NT2/D1 (cell line): ENCODE results near the gene HOMEZ.

Experiments
- SUZ12 ChIP-seq: IDR thresholded peaks from 2 replicates; pipeline ENCODE4 v1.6.1; 2011; ENCODE audit not compliant: insufficient read length, insufficient read depth; ENCODE audit errors: extremely low read depth
- YY1 ChIP-seq: IDR thresholded peaks from 2 replicates; pipeline ENCODE4 v1.6.1; 2011; ENCODE audit not compliant: insufficient read length, insufficient read depth
- ZNF274 ChIP-seq: IDR thresholded peaks from 2 replicates; pipeline ENCODE4 v1.6.1; 2011; ENCODE audit warnings: mild to moderate bottlenecking, low read depth, low read length

DNA sequence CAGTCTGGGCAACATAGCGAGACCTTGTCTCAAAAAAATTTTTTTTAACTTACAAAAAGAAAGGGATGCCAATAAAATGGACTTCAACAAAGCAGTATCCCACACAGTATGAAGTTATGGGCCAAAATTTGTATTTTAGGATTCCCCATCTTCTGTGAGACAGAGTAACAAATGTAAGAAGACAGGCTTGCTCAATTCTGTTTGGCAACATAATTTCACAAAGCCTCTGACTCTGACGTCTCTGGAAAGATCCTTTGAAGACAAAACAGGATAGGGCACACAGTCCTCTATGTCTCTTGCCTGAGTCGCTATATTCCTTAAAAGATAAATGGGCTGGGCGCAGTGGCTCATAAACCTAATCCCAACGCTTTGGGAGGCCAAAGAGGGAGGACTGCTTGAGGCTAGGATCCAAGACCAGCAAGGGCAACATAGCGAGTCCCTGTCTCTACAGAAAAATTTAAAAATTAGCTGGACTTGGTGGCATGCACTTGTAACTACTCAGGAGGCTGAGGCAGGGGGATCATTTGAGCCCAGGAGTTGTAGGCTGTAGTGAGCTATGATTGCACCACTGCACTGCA lies 1.1 kb upstream of the HOMEZ start:
- TF ChIP-seq YY1 (no peak), SUZ12 (no peak), ZNF274 (no peak)
